Calu3 (cell line): Measurements from ENCODE around the gene AGGF1. TPM values are rescaled to one million over a fixed set of nuclear protein-coding genes. Genes with fewer than 3 reads are reported as not detected.
"Not testable (repeated sequence)": the region's sequence is repeated elsewhere in the genome, so short reads cannot be mapped to it uniquely, and the experiment has no call there.

Experiments used
- BruUV-seq: library from RNA; stranded (reverse); fragments of 400-500 nt; replicated peaks from 2 replicates; lab custom pipeline; 2021; lab: Mats Ljungman, UMichigan
- CTCF ChIA-PET: fragments of 300-600 bp; sonication (Branson Sonifier 250); formaldehyde crosslinking; loops from one replicate; lab custom pipeline; 2022; ENCODE audit warnings: antibody characterized with exemption; lab: Charles Lee
- DNase-seq: peaks from one replicate; pipeline ENCODE4 v3.0.0; 2022
- H3K27ac Mint-ChIP-seq: one replicate; pipeline ENCODE4 v1.8.0; 2022; ENCODE audit warnings: mixed read lengths; ENCODE audit not compliant: unreplicated experiment
- H3K27me3 Mint-ChIP-seq: one replicate; pipeline ENCODE4 v1.8.0; 2022; ENCODE audit warnings: mixed read lengths; ENCODE audit not compliant: unreplicated experiment
- H3K36me3 Mint-ChIP-seq: one replicate; pipeline ENCODE4 v1.8.0; 2022; ENCODE audit warnings: mild to moderate bottlenecking, moderate library complexity, mixed read lengths; ENCODE audit not compliant: insufficient read depth, unreplicated experiment
- H3K4me1 Mint-ChIP-seq: one replicate; pipeline ENCODE4 v1.8.0; 2022; ENCODE audit warnings: mild to moderate bottlenecking, low read depth, mixed read lengths; ENCODE audit not compliant: unreplicated experiment
- H3K4me3 Mint-ChIP-seq: one replicate; pipeline ENCODE4 v1.8.0; 2022; ENCODE audit warnings: mild to moderate bottlenecking, low read depth, moderate library complexity, mixed read lengths; ENCODE audit not compliant: unreplicated experiment
- H3K9me3 Mint-ChIP-seq: one replicate; pipeline ENCODE4 v1.8.0; 2022; ENCODE audit warnings: low read depth, mixed read lengths; ENCODE audit not compliant: unreplicated experiment
- intact Hi-C: fragments of 100-400 bp; cut with micrococcal nuclease; formaldehyde crosslinking; loops from one replicate; pipeline ENCODE4 v1.10.0; 2022; ENCODE audit not compliant: unreplicated experiment
- total RNA-seq: library from RNA; stranded (reverse); gene quantifications from 2 replicates; pipeline ENCODE4 v1.2.3, GENCODE V29; 2022
- TF ChIP-seq, protein P1 (sequence below): fragments of 200-600 bp; IDR thresholded peaks from one replicate; pipeline ENCODE4 v1.8.0; 2022; ENCODE audit warnings: antibody characterized with exemption; ENCODE audit not compliant: unreplicated experiment

AGGF1 gene
- total RNA-seq, 1 experiment from 2014 or later = 29.5 TPM

DNA sequence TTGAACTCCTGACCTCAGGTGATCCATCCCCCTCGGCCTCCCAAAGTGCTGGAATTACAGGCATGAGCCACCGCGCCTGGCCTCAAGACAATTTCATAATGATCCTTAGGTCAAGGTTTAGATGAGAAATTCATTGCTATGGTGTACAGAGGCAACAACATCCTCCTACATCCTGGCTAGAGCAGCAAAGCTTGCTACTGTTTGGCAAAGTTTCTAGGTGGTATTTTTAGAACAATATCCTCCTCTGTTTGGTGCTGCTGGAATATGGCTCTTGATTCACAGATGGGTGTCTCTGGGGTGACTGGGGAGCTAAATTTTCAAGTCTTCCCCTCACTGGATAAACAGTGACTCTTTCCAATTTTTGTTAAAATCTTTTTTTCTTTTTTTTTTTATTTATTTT lies 46.7 kb upstream of the AGGF1 start:
- no peak overlapping the region for H3K4me3 Mint-ChIP-seq
- no peaks in the 10 kb centered on the region for H3K9me3 Mint-ChIP-seq
- intact Hi-C loops = no loop called here
- no peaks in the 10 kb centered on the region for H3K36me3 Mint-ChIP-seq
- H3K4me1 Mint-ChIP-seq = no peaks in the 10 kb centered on the region
- TF ChIP-seq, protein P1, sequence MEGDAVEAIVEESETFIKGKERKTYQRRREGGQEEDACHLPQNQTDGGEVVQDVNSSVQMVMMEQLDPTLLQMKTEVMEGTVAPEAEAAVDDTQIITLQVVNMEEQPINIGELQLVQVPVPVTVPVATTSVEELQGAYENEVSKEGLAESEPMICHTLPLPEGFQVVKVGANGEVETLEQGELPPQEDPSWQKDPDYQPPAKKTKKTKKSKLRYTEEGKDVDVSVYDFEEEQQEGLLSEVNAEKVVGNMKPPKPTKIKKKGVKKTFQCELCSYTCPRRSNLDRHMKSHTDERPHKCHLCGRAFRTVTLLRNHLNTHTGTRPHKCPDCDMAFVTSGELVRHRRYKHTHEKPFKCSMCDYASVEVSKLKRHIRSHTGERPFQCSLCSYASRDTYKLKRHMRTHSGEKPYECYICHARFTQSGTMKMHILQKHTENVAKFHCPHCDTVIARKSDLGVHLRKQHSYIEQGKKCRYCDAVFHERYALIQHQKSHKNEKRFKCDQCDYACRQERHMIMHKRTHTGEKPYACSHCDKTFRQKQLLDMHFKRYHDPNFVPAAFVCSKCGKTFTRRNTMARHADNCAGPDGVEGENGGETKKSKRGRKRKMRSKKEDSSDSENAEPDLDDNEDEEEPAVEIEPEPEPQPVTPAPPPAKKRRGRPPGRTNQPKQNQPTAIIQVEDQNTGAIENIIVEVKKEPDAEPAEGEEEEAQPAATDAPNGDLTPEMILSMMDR = no peak
- CTCF ChIA-PET = no interaction called here
- no TSS peak for BruUV-seq
- H3K27me3 Mint-ChIP-seq = no peaks in the 10 kb centered on the region
- H3K27ac Mint-ChIP-seq = no peak overlapping the region
- no peak for DNase-seq

DNA sequence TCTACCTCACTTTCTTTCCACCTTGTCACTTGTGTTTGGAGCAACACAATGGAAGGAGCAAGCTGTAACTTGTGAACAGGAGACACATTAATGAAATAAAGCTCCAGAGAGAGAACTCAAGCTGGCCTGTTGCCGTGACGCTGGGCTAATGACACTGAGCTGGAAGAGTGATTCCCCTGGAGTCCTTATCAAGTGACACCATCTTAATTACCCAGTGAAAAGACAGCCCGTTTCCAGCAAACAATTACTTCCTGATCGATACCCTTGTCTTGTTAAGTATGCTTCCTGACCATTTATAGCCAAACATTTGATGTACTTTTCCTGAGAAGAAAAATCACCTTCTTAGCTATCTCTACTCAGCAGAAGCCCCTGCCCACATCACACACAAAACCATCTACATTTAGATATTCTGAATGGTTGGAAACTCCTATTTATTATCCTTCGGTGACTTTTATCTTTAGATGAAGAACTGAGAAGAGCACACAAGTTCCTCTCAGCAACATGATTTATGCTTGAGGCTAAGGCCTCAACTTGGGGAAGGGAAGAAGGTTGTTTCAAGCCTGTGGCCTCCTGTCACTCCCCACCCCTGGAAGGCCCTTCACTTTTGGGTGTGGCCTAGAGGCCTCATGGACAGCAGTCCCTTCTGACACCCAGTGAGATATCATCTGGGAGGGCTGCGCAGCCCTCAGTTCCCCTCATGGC lies 43.2 kb upstream of the AGGF1 start:
- intact Hi-C loops = no loop called here
- no peak overlapping the region for H3K4me3 Mint-ChIP-seq
- no peaks in the 10 kb centered on the region for H3K27me3 Mint-ChIP-seq
- DNase-seq = no peak
- no peak overlapping the region for H3K27ac Mint-ChIP-seq
- no peaks in the 10 kb centered on the region for H3K4me1 Mint-ChIP-seq
- no TSS peak for BruUV-seq
- CTCF ChIA-PET = no interaction called here
- TF ChIP-seq, protein P1 = no peak
- H3K36me3 Mint-ChIP-seq = no peaks in the 10 kb centered on the region
- H3K9me3 Mint-ChIP-seq = no peaks in the 10 kb centered on the region

DNA sequence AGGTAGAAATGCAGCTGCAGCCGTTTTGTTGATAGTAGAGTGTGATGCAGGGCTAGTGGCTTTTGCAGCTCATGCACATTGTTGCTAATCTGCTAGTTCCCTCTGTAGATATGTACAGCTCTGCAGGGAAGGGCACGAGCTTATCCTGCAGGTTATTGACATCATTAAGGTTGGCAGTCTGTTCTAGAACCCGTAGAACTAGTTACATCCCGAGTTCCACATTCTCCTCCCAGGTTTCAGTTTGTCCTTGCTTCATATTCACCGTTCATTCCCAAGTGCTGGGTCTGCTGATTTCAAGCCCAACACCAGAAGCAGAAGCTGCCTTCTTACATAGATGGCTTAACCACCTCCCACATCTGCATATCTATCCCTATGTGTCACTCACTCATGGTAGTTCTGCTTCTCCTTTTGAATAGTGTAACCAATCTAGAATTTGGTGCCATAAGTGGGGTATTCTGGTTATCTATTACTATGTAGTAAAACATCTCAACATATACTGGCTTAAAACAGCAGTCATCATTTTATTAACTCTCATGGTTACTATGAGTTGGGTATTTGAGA lies 39.2 kb upstream of the AGGF1 start:
- no TSS peak for BruUV-seq
- CTCF ChIA-PET = no interaction called here
- Mint-ChIP-seq H3K27ac (no peak overlapping the region), H3K9me3 (no peaks in the 10 kb centered on the region), H3K4me3 (no peak overlapping the region), H3K36me3 (no peaks in the 10 kb centered on the region), H3K27me3 (no peaks in the 10 kb centered on the region), H3K4me1 (no peaks in the 10 kb centered on the region)
- intact Hi-C loops = no loop called here
- TF ChIP-seq, protein P1 = no peak
- no peak for DNase-seq

DNA sequence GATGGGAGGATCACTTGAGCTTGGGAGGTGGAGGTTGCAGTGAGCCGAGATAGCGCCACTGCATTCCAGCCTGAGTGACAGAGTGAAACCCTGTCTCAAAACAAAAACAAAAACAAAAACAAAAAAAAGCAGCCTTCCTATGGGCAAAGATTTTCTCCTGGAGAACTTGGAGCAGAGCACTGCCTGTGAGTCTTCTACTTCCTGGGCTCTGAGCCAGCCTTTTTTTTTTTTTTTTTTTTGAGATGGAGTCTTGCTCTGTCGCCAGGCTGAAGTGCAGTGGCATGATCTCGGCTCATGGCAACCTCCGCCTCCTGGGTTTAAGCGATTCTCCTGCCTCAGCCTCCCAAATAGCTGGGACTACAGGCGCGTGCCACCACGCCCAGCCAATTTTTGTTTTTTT lies 36.8 kb upstream of the AGGF1 start:
- BruUV-seq, intact Hi-C loops, H3K27me3 Mint-ChIP-seq, H3K9me3 Mint-ChIP-seq, CTCF ChIA-PET, DNase-seq, H3K36me3 Mint-ChIP-seq, H3K27ac Mint-ChIP-seq, H3K4me1 Mint-ChIP-seq, H3K4me3 Mint-ChIP-seq: not testable (repeated sequence)

DNA sequence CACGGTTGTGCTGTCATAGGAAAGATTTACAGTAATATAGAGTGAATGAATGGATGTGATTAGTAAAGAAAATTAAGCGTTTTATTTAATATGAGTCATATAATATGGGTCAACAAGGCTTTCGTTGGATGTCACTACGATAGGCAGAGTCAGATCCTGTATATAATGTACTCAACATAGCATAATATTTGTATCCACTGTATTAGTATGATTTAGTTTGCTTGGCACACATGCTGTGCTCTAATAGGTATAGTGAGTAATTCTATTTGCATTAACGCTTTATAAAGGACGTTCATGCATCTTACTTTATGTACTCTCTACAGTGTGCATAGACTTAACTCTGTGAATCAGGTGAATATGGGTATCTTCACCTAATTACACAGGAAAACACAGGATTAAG lies 35.9 kb upstream of the AGGF1 start:
- CTCF ChIA-PET = no interaction called here

DNA sequence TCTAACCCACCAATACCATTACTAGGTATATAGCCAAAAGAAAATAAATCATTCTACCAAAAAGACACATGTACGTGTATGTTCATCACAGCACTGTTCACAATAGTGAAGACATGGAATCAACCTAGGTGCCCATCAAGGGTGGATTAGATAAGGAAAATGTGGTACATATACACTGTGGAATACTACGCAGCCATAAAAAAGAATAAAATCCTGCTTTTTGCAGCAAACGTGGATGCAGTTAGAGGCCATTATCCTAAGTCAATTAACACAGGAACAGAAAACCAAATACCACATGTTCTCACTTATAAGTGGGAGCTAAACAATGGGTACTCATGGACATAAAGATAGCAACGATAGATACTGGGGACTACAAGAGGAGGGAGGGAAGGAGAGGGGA lies 32.0 kb upstream of the AGGF1 start:
- BruUV-seq, H3K4me1 Mint-ChIP-seq, H3K4me3 Mint-ChIP-seq, CTCF ChIA-PET, DNase-seq, H3K27ac Mint-ChIP-seq, H3K27me3 Mint-ChIP-seq, H3K36me3 Mint-ChIP-seq, intact Hi-C loops, H3K9me3 Mint-ChIP-seq: not testable (repeated sequence)

More for the DNA sequence above, 35.9 kb upstream of the AGGF1 start:
- no TSS peak for BruUV-seq
- Mint-ChIP-seq H3K4me3 (no peak overlapping the region), H3K36me3 (no peaks in the 10 kb centered on the region), H3K27ac (no peak overlapping the region), H3K27me3 (no peaks in the 10 kb centered on the region), H3K4me1 (no peaks in the 10 kb centered on the region), H3K9me3 (no peaks in the 10 kb centered on the region)
- intact Hi-C loops = no loop called here
- TF ChIP-seq, protein P1 = no peak
- no peak for DNase-seq
